NT2/D1 (cell line): ENCODE data around the gene DHRS1.

Experiments used
- SUZ12 ChIP-seq: IDR thresholded peaks from 2 replicates; pipeline ENCODE4 v1.6.1; 2011; ENCODE audit not compliant: insufficient read length, insufficient read depth; ENCODE audit errors: extremely low read depth
- YY1 ChIP-seq: IDR thresholded peaks from 2 replicates; pipeline ENCODE4 v1.6.1; 2011; ENCODE audit not compliant: insufficient read length, insufficient read depth
- ZNF274 ChIP-seq: IDR thresholded peaks from 2 replicates; pipeline ENCODE4 v1.6.1; 2011; ENCODE audit warnings: mild to moderate bottlenecking, low read depth, low read length

DNA sequence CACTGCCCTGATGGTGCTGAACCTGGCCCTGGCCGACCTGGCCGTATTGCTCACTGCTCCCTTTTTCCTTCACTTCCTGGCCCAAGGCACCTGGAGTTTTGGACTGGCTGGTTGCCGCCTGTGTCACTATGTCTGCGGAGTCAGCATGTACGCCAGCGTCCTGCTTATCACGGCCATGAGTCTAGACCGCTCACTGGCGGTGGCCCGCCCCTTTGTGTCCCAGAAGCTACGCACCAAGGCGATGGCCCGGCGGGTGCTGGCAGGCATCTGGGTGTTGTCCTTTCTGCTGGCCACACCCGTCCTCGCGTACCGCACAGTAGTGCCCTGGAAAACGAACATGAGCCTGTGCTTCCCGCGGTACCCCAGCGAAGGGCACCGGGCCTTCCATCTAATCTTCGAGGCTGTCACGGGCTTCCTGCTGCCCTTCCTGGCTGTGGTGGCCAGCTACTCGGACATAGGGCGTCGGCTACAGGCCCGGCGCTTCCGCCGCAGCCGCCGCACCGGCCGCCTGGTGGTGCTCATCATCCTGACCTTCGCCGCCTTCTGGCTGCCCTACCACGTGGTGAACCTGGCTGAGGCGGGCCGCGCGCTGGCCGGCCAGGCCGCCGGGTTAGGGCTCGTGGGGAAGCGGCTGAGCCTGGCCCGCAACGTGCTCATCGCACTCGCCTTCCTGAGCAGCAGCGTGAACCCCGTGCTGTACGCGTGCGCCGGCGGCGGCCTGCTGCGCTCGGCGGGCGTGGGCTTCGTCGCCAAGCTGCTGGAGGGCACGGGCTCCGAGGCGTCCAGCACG, 16.4 kb upstream of the DHRS1 start:
- TF ChIP-seq SUZ12: no peak
- TF ChIP-seq YY1: no peak
- TF ChIP-seq ZNF274: no peak
